Central memory CD8-positive, alpha-beta T cell (primary cell): ENCODE measurements around the gene VWA1.
"Not testable (repeated sequence)": the region's sequence is repeated elsewhere in the genome, so short reads cannot be mapped to it uniquely, and the experiment has no call there.

Source experiments
- ATAC-seq: fragments of 150-1000 bp; cut with Tn5 transposase; replicated peaks from 2 replicates; pipeline ENCODE4 v1.10.0; 2022; ENCODE audit warnings: mild to moderate bottlenecking, moderate FRiP score, moderate number of reproducible peaks; ENCODE audit not compliant: poor library complexity, severe bottlenecking; ENCODE audit errors: extremely low read depth
- DNase-seq, 2 donors: peaks; one replicate each; pipeline ENCODE4 v3.0.0; 2021; ENCODE audit warnings: low spot score in 2 of 2
- H3K27ac Mint-ChIP-seq: one replicate; pipeline ENCODE4 v1.8.0; 2022; ENCODE audit warnings: low read depth, mild to moderate bottlenecking, moderate library complexity, mixed read lengths
- H3K27me3 Mint-ChIP-seq: one replicate; pipeline ENCODE4 v1.8.0; 2022; ENCODE audit warnings: mixed read lengths
- H3K36me3 Mint-ChIP-seq: one replicate; pipeline ENCODE4 v1.8.0; 2022; ENCODE audit warnings: mild to moderate bottlenecking, moderate library complexity, mixed read lengths; ENCODE audit not compliant: insufficient read depth
- H3K4me1 Mint-ChIP-seq: one replicate; pipeline ENCODE4 v1.8.0; 2022; ENCODE audit warnings: mixed read lengths
- H3K4me3 Mint-ChIP-seq: one replicate; pipeline ENCODE4 v1.8.0; 2022; ENCODE audit warnings: mild to moderate bottlenecking, moderate library complexity, mixed read lengths
- H3K9me3 Mint-ChIP-seq: one replicate; pipeline ENCODE4 v1.8.0; 2022; ENCODE audit warnings: mixed read lengths

VWA1 gene

DNA sequence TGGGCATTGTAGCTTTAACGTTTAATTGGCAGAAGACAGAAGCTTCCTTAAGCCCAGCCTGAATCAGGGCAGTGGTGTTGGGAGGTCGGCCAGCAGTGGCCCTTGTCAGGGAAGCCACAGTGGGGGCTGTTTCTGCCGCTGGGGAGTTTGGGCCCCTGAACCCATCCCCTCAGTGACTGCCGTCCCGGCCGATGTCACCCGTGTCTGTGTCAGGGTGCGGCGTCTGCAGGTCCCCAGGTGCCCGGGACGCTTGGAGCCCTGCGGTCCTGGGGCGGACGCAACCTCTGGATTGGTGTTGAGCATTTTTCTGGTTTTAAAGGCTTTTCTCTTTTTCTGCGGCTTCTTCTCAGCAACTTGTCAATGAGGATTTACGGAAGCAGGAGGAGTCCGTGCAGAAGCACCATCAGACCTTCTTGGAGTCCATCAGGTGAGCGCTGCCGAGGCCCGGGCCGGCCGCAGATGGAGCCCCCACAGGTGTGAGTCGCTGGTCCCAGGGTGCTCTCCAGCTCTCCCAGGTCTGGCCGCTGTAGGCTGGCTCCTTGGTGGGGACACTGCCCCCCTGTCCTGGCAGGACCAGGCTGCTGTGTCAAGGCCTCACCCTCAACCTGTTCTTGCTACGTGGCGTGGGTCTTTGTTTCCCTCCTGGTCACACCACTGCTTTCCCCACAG lies 16.3 kb downstream of the VWA1 start:
- Mint-ChIP-seq H3K4me1 (no peaks in the 10 kb centered on the region), H3K4me3 (no peak overlapping the region), H3K27ac (no peak overlapping the region), H3K36me3 (no peaks in the 10 kb centered on the region), H3K9me3 (no peaks in the 10 kb centered on the region), H3K27me3 (no peaks in the 10 kb centered on the region)
- DNase-seq (no peak), ATAC-seq (no peak)

DNA sequence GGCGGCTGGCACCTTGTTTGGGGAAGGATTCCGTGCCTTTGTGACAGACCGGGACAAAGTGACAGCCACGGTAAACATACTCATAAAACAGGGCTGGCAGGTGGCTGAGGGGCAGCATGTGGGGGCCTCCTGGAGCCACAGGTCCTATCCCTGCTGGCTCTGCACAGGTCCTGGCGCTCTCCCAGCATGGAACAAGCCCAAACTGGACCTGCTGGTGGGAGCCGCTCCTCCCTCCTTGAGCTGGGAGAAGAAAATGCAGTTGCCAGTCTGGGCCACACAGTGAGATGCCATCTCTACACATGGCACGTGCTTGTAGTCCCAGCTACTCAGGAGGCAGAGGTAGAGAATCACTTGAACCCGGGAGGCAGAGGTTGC lies 16.9 kb downstream of the VWA1 start:
- DNase-seq, H3K4me3 Mint-ChIP-seq, H3K36me3 Mint-ChIP-seq, ATAC-seq, H3K27me3 Mint-ChIP-seq, H3K4me1 Mint-ChIP-seq, H3K27ac Mint-ChIP-seq, H3K9me3 Mint-ChIP-seq: not testable (repeated sequence)

DNA sequence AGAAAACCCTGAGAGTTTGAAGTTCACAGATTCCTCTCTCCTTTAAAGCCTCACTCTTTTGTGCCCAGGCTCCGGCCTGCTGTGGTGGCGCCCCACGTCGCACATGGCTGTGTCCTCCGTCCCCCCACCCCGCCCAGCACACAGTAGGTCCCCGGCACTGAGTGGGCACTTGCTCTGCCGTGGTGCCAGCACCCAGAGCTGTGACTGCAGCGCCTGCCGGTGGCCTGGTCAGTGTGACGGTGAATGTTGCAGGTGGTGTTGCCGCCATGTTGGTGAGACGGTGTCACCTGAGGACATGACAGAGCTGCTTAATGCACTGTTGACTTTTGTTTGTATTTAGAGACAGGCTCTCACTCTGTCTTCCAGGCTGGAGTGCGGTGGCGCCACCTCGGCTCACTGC lies 17.4 kb downstream of the VWA1 start:
- Mint-ChIP-seq H3K27ac (no peak overlapping the region), H3K36me3 (no peaks in the 10 kb centered on the region)
- no peak for ATAC-seq

DNA sequence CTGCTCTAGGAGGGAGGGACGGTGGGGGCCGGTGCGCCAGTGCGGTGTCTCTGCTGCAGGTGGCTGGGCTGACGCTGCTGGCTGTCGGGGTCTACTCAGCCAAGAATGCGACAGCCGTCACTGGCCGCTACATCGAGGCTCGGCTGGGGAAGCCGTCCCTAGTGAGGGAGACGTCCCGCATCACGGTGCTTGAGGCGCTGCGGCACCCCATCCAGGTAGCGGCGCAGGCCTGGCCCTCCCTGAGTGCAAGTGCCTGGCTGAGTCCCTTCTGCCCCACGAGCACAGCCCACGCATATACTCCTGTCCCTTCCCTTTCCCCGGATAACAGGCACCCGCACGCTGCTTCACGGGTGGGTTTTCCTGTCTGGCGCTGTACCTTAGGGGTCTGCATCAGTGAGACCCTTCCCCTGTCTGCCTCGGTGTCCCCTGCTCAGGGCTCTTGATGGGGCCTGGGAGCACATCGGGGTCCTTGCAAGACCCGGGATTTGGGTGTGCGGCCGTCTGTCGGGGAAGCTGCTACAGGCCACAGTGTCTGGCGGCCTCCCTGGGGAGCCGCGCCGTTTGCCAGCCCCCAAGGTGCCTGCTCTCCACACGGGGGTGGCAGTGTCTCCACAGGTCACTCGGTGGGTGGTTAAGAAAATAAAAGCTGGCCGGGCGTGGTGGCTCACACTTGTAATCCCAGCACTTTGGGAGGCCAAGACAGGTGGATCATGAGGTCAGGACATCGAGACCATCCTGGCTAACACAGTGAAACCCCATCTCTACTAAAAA lies 19.0 kb downstream of the VWA1 start:
- not testable (repeated sequence) for H3K4me1 Mint-ChIP-seq, H3K9me3 Mint-ChIP-seq, H3K4me3 Mint-ChIP-seq, ATAC-seq, H3K27ac Mint-ChIP-seq, DNase-seq, H3K27me3 Mint-ChIP-seq, H3K36me3 Mint-ChIP-seq

More for the DNA sequence above, 17.4 kb downstream of the VWA1 start:
- no peak for DNase-seq
- no peaks in the 10 kb centered on the region for H3K27me3 Mint-ChIP-seq
- H3K4me3 Mint-ChIP-seq, result no peak overlapping the region
- H3K4me1 Mint-ChIP-seq, result no peaks in the 10 kb centered on the region
- no peaks in the 10 kb centered on the region for H3K9me3 Mint-ChIP-seq

DNA sequence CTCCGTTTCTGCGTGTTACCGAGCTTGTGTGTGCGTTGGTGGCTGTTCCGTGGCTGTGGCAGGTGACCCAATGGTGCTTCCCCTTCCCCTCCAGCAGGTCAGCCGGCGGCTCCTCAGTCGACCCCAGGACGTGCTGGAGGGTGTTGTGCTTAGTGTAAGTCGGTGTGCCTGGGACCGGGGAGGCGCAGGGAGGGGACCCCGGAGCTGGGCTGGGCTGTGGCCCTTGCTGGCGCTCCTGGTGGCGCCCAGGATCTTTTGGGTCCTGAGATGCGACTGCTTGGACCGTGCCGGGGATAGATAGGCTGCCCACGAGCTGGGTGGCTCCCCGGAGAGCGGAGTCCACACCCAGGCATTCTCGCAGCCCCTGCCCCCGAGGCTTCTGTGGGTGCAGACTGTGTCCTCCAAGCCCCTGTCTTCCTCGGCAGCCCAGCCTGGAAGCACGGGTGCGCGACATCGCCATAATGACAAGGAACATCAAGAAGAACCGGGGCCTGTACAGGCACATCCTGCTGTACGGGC lies 19.9 kb downstream of the VWA1 start:
- Mint-ChIP-seq H3K36me3 (no peaks in the 10 kb centered on the region), H3K27me3 (no peaks in the 10 kb centered on the region), H3K4me3 (no peak overlapping the region), H3K9me3 (no peaks in the 10 kb centered on the region), H3K27ac (no peak overlapping the region), H3K4me1 (no peaks in the 10 kb centered on the region)
- DNase-seq, result no peak
- no peak for ATAC-seq

DNA sequence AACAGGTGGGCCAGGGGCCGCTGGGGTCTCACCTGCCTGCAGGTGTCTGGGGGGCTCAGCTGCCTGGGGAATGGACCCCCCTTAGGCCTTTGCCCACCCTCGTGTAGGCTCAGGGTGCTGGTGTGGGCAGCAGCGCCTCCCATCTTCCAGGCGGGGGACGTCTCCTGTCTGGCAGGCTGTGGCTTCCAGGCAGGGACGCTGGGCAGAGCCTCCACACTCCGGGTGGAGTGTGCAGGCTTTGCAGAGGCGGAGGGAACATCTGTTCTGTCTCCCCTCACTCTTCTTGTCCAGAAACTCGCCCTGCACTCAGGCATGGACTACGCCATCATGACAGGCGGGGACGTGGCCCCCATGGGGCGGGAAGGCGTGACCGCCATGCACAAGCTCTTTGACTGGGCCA lies 20.4 kb downstream of the VWA1 start:
- not testable (repeated sequence) for H3K36me3 Mint-ChIP-seq, H3K9me3 Mint-ChIP-seq, H3K4me3 Mint-ChIP-seq, ATAC-seq, H3K4me1 Mint-ChIP-seq, DNase-seq, H3K27me3 Mint-ChIP-seq, H3K27ac Mint-ChIP-seq

DNA sequence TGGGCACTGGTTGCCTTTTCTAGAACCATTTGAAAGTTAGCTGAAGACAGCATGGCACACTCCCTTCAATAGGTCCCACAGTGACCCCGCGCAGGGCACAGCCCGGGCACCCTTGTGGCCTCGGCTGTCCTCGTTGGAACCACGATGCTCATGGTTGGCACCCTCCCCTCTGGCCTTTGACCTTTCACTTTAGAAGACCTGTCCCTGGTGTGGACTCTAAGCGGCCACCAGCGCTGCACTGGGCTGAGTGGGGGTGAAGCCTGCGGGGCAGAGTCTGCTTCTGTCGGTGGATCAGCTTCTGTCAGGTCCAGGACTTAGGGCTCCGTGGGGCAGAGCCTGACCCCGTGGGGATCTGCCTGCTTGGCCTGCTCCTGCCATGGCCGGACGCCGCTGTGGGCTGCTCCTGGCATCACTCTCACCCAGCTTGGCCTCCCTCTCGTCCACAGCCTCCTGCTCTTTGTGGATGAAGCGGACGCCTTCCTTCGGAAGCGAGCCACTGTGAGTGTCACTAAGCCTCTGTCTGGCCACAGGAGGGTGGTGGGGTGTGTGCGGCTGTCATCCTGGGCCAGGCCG lies 21.3 kb downstream of the VWA1 start:
- H3K9me3 Mint-ChIP-seq, ATAC-seq, DNase-seq, H3K27me3 Mint-ChIP-seq, H3K4me3 Mint-ChIP-seq, H3K4me1 Mint-ChIP-seq, H3K36me3 Mint-ChIP-seq, H3K27ac Mint-ChIP-seq: not testable (repeated sequence)

DNA sequence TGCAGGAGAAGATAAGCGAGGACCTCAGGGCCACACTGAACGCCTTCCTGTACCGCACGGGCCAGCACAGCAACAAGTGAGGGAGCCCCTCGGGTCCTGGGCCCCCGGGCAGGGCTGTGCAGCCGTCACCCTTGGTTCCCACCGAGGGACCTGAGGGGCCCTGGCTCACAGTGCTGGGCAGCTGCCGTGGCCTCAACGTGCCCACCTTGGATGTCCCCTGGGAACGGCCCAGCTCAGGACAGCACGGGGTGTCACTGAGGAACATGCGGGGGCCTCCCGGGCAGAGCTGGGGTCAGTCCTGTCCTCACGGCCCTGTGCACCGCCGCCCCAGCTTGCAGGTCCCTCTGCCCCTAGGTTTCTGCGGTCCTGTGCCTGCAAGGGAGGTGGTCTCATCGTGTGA lies 23.7 kb downstream of the VWA1 start:
- not testable (repeated sequence) for DNase-seq, H3K4me3 Mint-ChIP-seq, H3K4me1 Mint-ChIP-seq, H3K36me3 Mint-ChIP-seq, H3K27ac Mint-ChIP-seq, ATAC-seq, H3K27me3 Mint-ChIP-seq, H3K9me3 Mint-ChIP-seq

DNA sequence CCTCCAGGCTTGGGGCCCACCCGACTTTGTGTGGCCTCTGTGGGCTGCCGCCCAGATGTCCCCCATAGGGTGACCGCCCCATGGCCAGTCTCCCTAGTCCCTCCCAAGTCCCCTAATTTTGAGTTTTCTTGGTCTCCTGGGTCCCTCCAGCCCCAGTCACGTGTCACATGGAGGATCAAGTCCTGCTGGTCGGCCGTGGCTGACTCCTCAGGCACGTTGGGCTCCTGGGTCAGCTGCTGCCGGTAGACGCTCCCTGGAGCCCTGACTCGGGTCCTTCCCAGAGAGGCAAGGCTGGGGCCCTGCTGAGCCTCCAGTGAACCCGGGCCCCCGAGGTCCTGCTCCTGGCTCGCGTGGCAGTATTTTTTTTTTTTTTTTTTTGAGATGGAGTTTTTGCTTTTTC lies 24.2 kb downstream of the VWA1 start:
- H3K4me1 Mint-ChIP-seq, H3K9me3 Mint-ChIP-seq, H3K4me3 Mint-ChIP-seq, ATAC-seq, H3K36me3 Mint-ChIP-seq, H3K27me3 Mint-ChIP-seq, DNase-seq, H3K27ac Mint-ChIP-seq: not testable (repeated sequence)

DNA sequence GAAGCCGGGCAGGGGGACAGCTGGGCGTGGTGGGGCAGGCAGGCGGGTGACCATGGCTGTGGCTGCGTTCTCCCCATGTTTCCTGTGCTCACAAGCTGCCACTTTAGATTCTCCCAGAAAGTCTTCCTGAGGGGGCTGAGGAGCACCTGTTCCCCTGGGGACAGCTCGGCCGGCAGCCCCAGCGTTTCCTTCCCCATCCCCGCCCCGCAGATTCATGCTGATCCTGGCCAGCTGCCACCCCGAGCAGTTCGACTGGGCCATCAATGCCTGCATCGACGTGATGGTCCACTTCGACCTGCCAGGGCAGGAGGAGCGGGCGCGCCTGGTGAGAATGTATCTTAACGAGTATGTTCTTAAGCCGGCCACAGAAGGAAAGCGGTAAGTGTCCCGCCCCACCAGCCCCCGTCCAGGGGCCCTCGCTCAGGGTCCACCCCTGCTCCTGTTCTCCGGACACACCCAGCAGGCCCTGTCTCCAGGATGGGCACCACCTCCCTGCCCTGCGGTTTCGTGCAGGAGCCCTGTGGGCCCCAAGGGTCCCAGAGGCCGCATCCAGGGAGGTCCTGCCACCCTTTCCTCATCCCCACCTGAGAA lies 25.1 kb downstream of the VWA1 start:
- no peaks in the 10 kb centered on the region for H3K36me3 Mint-ChIP-seq
- peak overlapping the region; percentile 81 for H3K27ac Mint-ChIP-seq
- no peak overlapping the region for H3K4me3 Mint-ChIP-seq
- no peaks in the 10 kb centered on the region for H3K9me3 Mint-ChIP-seq
- DNase-seq, result no peak
- H3K4me1 Mint-ChIP-seq, result no peaks in the 10 kb centered on the region
- ATAC-seq, result no peak
- peaks cover 9% of the 10 kb centered on the region for H3K27me3 Mint-ChIP-seq

DNA sequence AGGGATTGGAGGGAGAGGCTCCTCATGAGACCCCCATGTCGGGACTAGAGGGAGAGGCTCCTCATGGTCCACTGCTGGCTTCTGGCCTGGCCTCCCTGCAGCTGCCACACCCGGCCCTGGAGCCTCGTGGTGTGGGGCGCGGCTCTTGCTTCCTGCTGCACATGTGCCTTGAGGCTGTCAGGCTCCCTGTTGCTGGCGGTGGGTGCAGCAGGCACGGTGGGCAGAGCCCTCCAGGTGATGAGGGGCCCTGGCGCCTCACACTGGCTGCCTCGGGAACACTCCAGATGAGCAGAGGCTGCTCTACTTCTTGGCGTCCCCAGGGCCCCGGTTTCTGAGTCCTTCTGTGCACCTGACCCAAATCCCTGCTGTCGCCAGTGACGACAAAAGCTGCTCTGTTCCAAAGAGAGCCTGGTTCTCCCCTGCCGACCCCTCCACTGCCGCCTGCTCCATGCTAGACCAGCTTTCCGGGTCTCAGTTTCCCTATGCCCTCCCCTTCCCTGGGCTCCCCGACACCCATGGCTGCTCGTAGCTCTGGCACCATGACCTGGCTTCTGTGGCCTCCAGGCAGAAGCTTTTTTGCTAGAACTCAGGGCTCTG lies 26.3 kb downstream of the VWA1 start:
- H3K4me1 Mint-ChIP-seq, result no peaks in the 10 kb centered on the region
- ATAC-seq, result no peak
- H3K27me3 Mint-ChIP-seq, result peaks cover 9% of the 10 kb centered on the region
- H3K4me3 Mint-ChIP-seq, result no peak overlapping the region
- no peaks in the 10 kb centered on the region for H3K9me3 Mint-ChIP-seq
- peaks cover 2% of the 10 kb centered on the region for H3K36me3 Mint-ChIP-seq
- no peak overlapping the region for H3K27ac Mint-ChIP-seq
- DNase-seq, result no peak

DNA sequence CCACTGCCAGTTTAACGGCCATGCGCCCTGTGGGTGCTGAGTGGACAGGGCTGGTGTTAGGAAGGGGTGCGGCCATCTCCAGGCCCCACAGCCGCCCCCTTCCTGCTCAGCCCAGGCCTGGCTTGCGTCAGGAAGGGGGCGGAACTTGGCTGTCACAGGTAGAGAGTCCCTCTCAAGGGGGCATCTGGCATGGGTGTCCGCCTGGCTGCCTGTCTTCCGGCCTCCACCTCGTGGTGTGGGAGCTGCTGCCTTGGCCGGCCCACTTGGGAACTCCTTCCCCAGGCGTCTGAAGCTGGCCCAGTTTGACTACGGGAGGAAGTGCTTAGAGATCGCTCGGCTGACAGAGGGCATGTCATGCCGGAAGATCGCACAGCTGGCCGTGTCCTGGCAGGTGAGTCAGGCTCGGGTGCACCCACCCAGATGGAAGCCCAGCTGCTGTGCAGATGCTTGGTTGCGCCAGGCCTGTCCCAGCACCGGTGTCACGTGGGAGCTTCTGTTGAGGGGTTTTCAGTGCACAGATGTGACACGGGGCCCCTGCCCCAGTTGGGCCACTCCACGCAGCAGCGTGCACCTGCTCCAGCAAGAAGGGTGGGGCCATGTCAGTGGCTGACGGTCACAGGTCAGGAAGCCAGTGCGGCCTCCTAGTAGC lies 27.0 kb downstream of the VWA1 start:
- DNase-seq, result no peak

More for the DNA sequence above, 27.0 kb downstream of the VWA1 start:
- Mint-ChIP-seq H3K9me3 (no peaks in the 10 kb centered on the region), H3K36me3 (peaks cover 2% of the 10 kb centered on the region), H3K27ac (no peak overlapping the region), H3K4me3 (no peak overlapping the region), H3K27me3 (peaks cover 9% of the 10 kb centered on the region), H3K4me1 (no peaks in the 10 kb centered on the region)
- no peak for ATAC-seq
